ENCODE data around the gene TVP23C. TPM values are rescaled to one million over a fixed set of nuclear protein-coding genes. Genes with fewer than 3 reads are reported as not detected.

TVP23C gene
- total RNA-seq, 1 donor from 2014 or later, result 19.4 TPM

- no peak for DNase-seq (ENCODE audit: low read depth in 2 of 2)
These were observed 66.3 kb downstream of the TVP23C start for GRCh38 chr17:15496735-15497670.

DNA sequence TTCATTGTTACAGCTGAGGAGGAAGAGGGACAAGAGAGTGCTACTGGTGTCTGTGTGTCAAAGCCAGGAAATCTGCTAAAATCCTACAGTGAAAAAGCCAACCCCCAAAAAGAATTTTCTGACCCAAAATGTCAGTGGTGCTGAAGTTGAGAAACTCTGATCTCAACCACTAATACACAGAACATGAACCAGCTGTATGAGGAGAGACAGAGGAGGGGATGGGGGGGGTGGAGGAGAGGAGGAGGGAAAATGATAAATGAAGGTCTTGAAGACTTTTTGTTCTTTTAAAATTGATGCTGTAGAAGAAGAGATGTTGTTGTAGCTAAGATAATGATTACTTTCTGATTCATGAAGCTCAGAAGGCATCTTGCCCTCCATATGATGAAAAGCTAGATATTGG lies 68.5 kb downstream of the TVP23C start:
- no peak for DNase-seq (ENCODE audit: low read depth in 2 of 2)

DNA sequence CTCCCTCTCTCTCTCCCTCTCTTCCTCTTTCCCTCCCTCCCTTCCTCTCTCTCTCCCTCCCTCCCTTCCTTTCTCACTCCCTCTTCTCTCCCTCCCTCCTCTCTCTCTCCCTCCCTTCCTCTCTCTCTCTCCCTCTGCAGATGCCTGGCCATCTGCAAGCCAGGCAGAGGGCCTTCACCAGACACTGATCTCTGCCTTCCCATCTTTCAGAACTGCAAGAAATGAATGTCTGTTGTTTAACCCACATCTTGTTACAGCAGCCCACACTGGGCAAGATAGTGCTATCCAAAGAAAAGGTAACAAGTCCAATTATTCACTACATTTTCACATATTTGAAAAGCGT lies 69.6 kb downstream of the TVP23C start:
- DNase-seq (ENCODE audit: low read depth in 2 of 2), result no peak

DNA sequence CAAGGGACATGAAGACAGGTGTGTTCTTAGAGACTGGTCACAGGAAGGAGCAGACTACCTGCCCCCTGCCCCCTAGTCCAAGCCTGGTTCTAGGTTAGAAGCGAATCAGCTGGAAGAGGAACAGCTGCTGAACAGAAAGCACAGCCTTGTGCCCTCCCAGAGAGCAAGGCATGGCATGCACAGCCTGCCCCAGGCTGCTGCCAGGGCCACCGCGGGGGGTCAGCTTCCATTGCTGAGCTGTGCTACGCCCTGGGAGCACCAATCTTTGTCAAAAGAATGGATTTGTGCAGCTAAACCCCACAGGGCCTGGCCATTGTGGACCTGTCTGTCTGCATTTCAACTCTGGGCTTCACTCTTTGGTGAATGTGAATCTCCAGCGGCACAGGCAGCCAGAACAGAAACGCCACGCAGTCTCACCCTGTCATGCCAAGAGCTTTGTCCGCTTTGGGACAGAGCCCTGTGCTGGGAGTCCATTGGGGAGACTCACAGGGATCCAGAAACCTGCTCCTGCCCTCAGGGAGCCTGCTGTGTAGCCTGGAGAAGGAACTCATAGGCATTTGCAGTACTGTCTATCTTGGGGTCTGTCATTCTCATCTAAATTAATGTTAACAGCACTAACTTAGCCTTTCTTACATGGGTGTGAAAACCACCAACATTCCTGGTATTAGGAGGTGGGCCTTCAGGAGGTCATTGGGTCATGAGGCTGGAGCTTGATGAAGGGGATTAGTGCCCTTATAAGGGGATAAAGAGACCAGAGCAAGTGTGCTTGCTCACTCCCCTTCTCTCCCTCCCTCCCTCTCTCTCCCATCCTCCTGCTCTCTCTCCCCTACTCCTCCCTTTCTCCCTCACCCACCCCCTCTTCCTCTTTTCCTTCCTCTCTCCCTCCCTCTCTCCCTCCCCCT lies 70.2 kb downstream of the TVP23C start:
- DNase-seq (ENCODE audit: low read depth in 2 of 2), result no peak

DNA sequence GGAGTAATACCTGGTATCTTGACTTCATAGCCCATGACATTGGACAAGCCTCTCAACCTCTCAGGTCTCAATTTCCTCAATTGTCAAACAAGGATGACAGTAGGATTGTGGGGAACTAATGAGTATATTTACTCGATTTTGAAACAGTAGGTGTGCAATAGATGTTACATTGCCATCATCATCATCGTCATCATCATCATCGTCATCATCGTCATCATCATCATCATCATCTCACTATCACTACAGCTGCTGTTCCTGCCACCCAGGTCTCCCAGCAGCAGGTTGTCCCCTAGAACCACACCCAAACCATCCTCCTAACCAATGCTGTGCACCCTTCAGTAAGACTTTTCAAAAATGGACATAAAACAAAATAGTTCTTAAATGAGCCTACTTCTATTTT lies 71.1 kb downstream of the TVP23C start:
- DNase-seq (ENCODE audit: low read depth in 2 of 2), result no peak

- peak; percentile 95 to 96 for DNase-seq (ENCODE audit: low read depth in 2 of 2)
These were observed 72.5 kb downstream of the TVP23C start for GRCh38 chr17:15490634-15491261.

- DNase-seq (ENCODE audit: low read depth in 2 of 2), result no peak
These were observed 74.7 kb downstream of the TVP23C start for GRCh38 chr17:15488557-15488956.

GRCh38 chr17:15485045-15485444 lies 78.2 kb downstream of the TVP23C start:
- no peak for DNase-seq (ENCODE audit: low read depth in 2 of 2)

DNA sequence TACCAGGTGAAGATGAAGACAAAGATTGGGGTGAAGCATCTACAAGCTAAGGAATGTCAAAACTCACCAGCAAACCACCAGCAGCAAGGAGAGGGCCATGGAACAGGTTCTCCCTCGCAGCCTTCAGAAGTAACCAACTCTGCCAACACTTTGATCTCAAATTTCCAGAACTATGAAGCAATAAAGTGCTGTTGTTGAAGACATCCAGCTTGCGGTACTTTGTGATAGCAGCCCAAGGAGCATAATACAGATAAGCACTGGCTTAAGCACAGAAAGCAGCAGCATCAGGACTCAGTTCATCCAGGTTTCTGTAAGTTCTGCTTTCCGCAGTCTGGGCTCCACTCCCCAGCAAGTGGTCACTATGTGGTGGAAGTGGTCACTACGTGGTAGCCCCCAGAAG lies 79.9 kb downstream of the TVP23C start:
- DNase-seq (ENCODE audit: low read depth in 2 of 2), result no peak

DNA sequence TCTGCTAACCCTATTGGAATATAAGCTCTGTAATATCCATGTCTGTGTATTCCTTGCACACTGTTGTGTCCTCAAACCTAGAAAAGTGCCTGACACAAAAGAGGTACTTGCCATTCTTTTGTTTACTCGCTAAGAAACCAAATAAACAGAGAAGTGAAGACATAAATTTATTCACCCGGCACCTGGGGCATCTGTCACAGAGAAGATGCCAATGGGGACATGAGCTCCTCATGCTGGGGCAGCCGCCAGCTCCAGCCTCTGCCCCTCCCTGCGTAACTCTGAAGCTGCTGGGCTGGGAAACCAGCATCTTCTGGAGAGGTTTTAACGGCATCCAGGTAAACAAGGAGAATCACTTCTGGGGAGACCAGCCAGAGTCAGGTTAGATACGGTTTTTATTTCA lies 80.8 kb downstream of the TVP23C start:
- no peak for DNase-seq (ENCODE audit: low read depth in 2 of 2)

DNA sequence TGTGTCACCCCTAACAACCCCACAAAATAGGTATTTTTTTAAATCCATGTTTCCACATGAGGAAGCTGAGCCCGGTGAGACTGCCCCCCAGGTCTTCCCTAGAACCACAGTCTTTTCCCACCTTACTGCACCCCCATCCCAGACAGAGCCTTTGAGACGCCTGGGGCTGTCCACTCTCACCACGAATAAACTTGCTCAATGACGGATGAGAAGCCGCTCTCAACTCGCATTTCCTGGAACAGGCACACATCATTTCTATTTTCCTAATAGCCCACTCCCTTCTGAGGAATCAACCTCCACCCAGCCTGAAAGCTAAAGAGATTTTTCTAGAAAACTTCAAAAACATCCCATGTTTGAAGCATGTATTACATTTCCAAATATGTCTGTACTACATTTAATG lies 81.8 kb downstream of the TVP23C start:
- DNase-seq (ENCODE audit: low read depth in 2 of 2), result no peak

DNA sequence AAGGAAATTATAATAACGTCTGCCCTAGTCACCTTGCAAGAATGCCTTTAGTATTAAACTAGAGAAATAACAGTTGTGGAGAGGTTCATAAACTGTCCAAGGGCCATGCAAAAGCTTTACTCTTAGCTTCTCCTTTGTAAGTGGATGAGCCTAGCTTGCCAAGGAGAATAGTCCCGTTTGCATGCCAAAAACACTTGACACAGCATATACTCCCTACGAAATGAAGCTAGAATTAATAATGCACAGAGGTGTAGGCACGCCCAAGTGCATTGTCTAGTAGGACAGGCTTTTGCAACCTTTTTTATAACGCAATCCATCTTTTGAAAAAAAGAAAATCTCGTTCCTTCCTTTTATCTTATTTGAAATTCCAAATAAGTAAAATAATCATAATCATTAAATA lies 83.1 kb downstream of the TVP23C start:
- DNase-seq (ENCODE audit: low read depth in 2 of 2), result no peak

GRCh38 chr17:15479703-15480102 lies 83.6 kb downstream of the TVP23C start:
- peak; percentile 38 to 82 for DNase-seq (ENCODE audit: low read depth in 2 of 2)

- DNase-seq (ENCODE audit: low read depth in 2 of 2), result no peak
These were observed 84.4 kb downstream of the TVP23C start for GRCh38 chr17:15478845-15479244.

DNA sequence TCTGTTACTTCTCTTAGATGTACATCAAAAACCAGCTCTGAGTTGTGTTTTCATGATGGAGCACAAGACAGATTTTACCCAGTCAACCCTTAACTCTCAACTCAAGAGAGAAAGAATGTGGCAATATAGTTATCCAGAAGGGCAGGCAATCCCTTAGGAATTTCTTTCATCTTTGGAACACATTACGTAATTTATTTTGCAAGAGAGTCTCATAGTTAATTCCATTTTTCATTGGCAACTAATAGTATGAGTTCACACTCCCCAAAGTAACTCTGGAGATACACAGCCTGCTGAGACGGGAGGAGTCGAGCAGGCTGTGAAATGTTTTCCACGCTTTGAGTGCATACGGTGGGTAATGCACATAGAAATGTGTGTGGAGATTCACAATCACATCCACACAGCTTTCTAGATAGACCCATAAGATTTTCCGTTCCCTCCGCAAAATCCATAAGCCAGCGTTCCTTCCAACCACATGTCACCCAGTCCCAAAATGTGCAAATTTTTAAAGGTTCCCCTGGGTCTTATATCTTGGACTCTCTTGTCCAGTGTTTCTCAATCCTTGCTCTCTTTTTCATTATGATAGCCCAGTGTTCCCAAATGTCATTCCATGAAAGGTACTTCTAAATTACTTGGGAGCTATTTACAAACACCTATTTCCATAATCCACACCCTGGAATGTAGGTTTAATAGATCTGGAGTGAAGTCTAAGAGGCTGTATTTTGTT lies 87.5 kb downstream of the TVP23C start:
- no peak for DNase-seq (ENCODE audit: low read depth in 2 of 2)

- no peak for DNase-seq (ENCODE audit: low read depth in 2 of 2)
These were observed 90.4 kb downstream of the TVP23C start for GRCh38 chr17:15472891-15473290.

GRCh38 chr17:15470536-15470935 lies 92.7 kb downstream of the TVP23C start:
- no peak for DNase-seq (ENCODE audit: low read depth in 2 of 2)

- DNase-seq (ENCODE audit: low read depth in 2 of 2), result peak; percentile 72 to 94
These were observed 94.0 kb downstream of the TVP23C start for GRCh38 chr17:15469260-15469659.

GRCh38 chr17:15468126-15468525 lies 95.2 kb downstream of the TVP23C start:
- no peak for DNase-seq (ENCODE audit: low read depth in 2 of 2)

GRCh38 chr17:15467592-15467991 lies 95.7 kb downstream of the TVP23C start, which contains the start of gene CDRT4:
TSS of gene CDRT4 (minus strand) at chr17:15467621. CDS start at chr17:15440238, 27,383 bp downstream.
- DNase-seq (ENCODE audit: low read depth in 2 of 2), result no peak

GRCh38 chr17:15466131-15466530 lies 97.2 kb downstream of the TVP23C start:
- DNase-seq (ENCODE audit: low read depth in 2 of 2), result no peak
